Uterus (tissue), 4 donors: Measurements from ENCODE around the gene DDX31. TPM values are rescaled to one million over a fixed set of nuclear protein-coding genes. Genes with fewer than 3 reads are reported as not detected.

ENCODE experiments used
- DNase-seq, 2 donors: peaks; one replicate each; pipeline ENCODE4 v3.0.0-alpha.2; 2019 to 2020
- H3K27ac ChIP-seq, 2 donors: fragments of 200-600 bp; sonication (generic); 1 replicate in 1 of 2; 2 replicates in 1 of 2; pipeline ENCODE4 v1.5.1; 2016 to 2018
- H3K27me3 ChIP-seq, 2 donors: fragments of 200-600 bp; sonication (generic); one replicate each; pipeline ENCODE4 v1.5.1; 2018 to 2019; ENCODE audit warnings: control low read depth in 1 of 2
- H3K36me3 ChIP-seq, 2 donors: fragments of 200-600 bp; sonication (generic); one replicate each; pipeline ENCODE4 v1.5.1; 2019; ENCODE audit warnings: control low read depth in 1 of 2
- H3K4me1 ChIP-seq, 2 donors: fragments of 200-600 bp; sonication (generic); one replicate each; pipeline ENCODE4 v1.5.1; 2018 to 2019; ENCODE audit warnings: control low read depth in 1 of 2
- H3K4me3 ChIP-seq, 2 donors: fragments of 200-600 bp; sonication (generic); 1 replicate in 1 of 2; 2 replicates in 1 of 2; pipeline ENCODE4 v1.5.1; 2018 to 2019; ENCODE audit warnings: mild to moderate bottlenecking in 1 of 2
- H3K9me3 ChIP-seq, 2 donors: fragments of 200-600 bp; sonication (generic); one replicate each; pipeline ENCODE4 v1.5.1; 2019; ENCODE audit warnings: control low read depth in 1 of 2
- CTCF ChIP-seq, 4 experiments: fragments of 200-600 bp in 2 of 4; fragments of 450-650 bp in 2 of 4; sonication (generic) in 2 of 4; IDR thresholded peaks; one replicate each; pipeline ENCODE4 v1.5.1; 2016 to 2019; ENCODE audit warnings: antibody characterized with exemption in 4 of 4, mild to moderate bottlenecking in 2 of 4, moderate library complexity in 1 of 4
- POLR2A ChIP-seq, 2 donors: fragments of 450-650 bp; IDR thresholded peaks; one replicate each; pipeline ENCODE4 v1.6.1; 2016; ENCODE audit warnings: antibody characterized with exemption in 2 of 2, mild to moderate bottlenecking in 1 of 2, moderate library complexity in 1 of 2
- intact Hi-C: fragments of 100-400 bp; cut with DNase I; formaldehyde crosslinking; loops from one replicate; pipeline ENCODE4 v1.15.1; 2023; ENCODE audit warnings: low total_unique reads
- total RNA-seq, 4 donors: library from RNA; depleted of rRNA in 3 of 4; stranded (reverse); fragments of >200 nt in 3 of 4; gene quantifications; one replicate each; pipeline versions ENCODE4 v1.1.0 to v1.2.4, GENCODE V29; 2014 to 2023
- donor health status: DM: yes; HTN: yes; CAD: no.

The DDX31 gene
- total RNA-seq, 4 donors from 2014 or later, result 5.9 to 17.7 (median 10.5) TPM

- intact Hi-C loops, result no loop called here
- no peak for DNase-seq
- no peak overlapping the region for H3K27ac ChIP-seq
- no peaks in the 10 kb centered on the region for H3K9me3 ChIP-seq
- no peak for TF ChIP-seq CTCF (IDR thresholded peaks at IDR 0.05)
- TF ChIP-seq POLR2A (IDR thresholded peaks at IDR 0.05), result no peak
- H3K4me3 ChIP-seq, result no peak overlapping the region
- H3K36me3 ChIP-seq, result no peaks in the 10 kb centered on the region
- H3K4me1 ChIP-seq, result no peaks in the 10 kb centered on the region
- no peaks in the 10 kb centered on the region for H3K27me3 ChIP-seq
Measured at GRCh38 chr9:132702254-132702653, 32.5 kb upstream of the DDX31 start.

- intact Hi-C loops, result no loop called here
Measured at GRCh38 chr9:132699956-132700355, 30.2 kb upstream of the DDX31 start.

GRCh38 chr9:132698989-132699388, 29.2 kb upstream of the DDX31 start:
- Histone ChIP-seq H3K27me3 (no peaks in the 10 kb centered on the region), H3K4me3 (no peak overlapping the region), H3K27ac (no peak overlapping the region), H3K36me3 (no peaks in the 10 kb centered on the region), H3K4me1 (no peaks in the 10 kb centered on the region), H3K9me3 (no peaks in the 10 kb centered on the region)
- intact Hi-C loops, result no loop called here
- DNase-seq, result no peak
- no peak for TF ChIP-seq CTCF (IDR thresholded peaks at IDR 0.05)
- TF ChIP-seq POLR2A (IDR thresholded peaks at IDR 0.05), result no peak

More at GRCh38 chr9:132699956-132700355, 30.2 kb upstream of the DDX31 start:
- no peak overlapping the region for H3K4me3 ChIP-seq
- no peaks in the 10 kb centered on the region for H3K4me1 ChIP-seq
- H3K27me3 ChIP-seq, result no peaks in the 10 kb centered on the region
- no peaks in the 10 kb centered on the region for H3K36me3 ChIP-seq
- H3K9me3 ChIP-seq, result no peaks in the 10 kb centered on the region
- no peak for DNase-seq
- H3K27ac ChIP-seq, result no peak overlapping the region
- no peak for TF ChIP-seq CTCF (IDR thresholded peaks at IDR 0.05)
- no peak for TF ChIP-seq POLR2A (IDR thresholded peaks at IDR 0.05)

- no peaks in the 10 kb centered on the region for H3K9me3 ChIP-seq
- no peaks in the 10 kb centered on the region for H3K4me1 ChIP-seq
- no peaks in the 10 kb centered on the region for H3K27me3 ChIP-seq
- no peak overlapping the region for H3K4me3 ChIP-seq
- no peak overlapping the region for H3K27ac ChIP-seq
- no peak for DNase-seq
- TF ChIP-seq CTCF (IDR thresholded peaks at IDR 0.05) (no peak), POLR2A (IDR thresholded peaks at IDR 0.05) (no peak)
- intact Hi-C loops, result no loop called here
- H3K36me3 ChIP-seq, result no peaks in the 10 kb centered on the region
Measured at GRCh38 chr9:132697230-132697629, 27.4 kb upstream of the DDX31 start.

GRCh38 chr9:132694144-132694543, 24.4 kb upstream of the DDX31 start:
- H3K36me3 ChIP-seq, result no peaks in the 10 kb centered on the region
- intact Hi-C loops, result no loop called here
- H3K4me3 ChIP-seq, result no peak overlapping the region
- H3K27ac ChIP-seq, result no peak overlapping the region
- TF ChIP-seq CTCF (IDR thresholded peaks at IDR 0.05) (no peak), POLR2A (IDR thresholded peaks at IDR 0.05) (no peak)
- H3K9me3 ChIP-seq, result no peaks in the 10 kb centered on the region
- H3K27me3 ChIP-seq, result no peaks in the 10 kb centered on the region
- H3K4me1 ChIP-seq, result no peaks in the 10 kb centered on the region
- no peak for DNase-seq
